HG03354 (cell line): Measurements from ENCODE around the gene SMNDC1.
"Not testable (repeated sequence)": the region's sequence is repeated elsewhere in the genome, so short reads cannot be mapped to it uniquely, and the experiment has no call there.

ENCODE experiments used
- ATAC-seq: cut with Tn5 transposase; IDR thresholded peaks from one replicate; pipeline ENCODE4 v1.9.1; 2021; ENCODE audit warnings: mild to moderate bottlenecking; ENCODE audit not compliant: unreplicated experiment, poor library complexity, severe bottlenecking

Gene SMNDC1

DNA sequence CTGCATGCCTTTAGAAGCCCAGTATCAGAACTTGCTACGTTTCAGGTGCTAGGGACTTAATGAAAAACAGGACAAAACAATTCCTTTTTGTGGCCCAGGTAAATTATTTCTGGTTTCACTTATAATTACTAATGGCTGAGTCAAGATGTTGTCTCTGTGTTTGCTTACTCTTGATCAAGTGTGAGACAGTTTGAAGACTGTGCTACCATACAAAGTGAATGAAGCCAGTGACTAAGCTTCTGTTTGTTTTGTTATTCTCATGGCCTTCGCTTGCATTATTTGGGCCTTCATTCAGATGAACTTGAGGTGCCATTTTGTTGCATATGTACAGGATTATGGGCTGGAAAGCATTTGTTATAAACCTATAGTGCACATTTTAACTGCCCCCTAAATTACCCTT is 17.9 kb downstream of the SMNDC1 start:
- no peak for ATAC-seq

DNA sequence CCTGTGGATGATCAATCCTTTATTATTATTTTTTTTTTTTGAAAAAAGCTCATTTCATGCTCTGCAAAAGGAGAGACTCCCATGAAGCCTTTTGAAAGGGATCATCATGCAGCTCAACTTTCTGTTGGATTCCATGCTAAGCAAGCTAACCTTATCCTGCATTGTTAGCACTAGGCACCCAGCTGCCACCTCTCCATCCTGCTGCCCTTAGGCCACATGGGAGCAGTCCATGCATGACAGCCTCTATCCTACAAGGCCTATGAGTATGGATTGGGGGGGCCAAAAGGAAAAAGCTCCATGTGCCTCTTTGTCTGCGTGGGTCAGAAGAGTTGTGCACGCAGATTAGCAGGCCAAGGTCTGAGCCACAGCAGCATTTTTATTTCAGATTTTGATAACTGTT is 19.2 kb downstream of the SMNDC1 start:
- no peak for ATAC-seq

GRCh38 chr10:110284262-110284661 is 20.5 kb downstream of the SMNDC1 start:
- no peak for ATAC-seq

GRCh38 chr10:110279407-110279986 is 25.2 kb downstream of the SMNDC1 start:
- ATAC-seq: no peak

DNA sequence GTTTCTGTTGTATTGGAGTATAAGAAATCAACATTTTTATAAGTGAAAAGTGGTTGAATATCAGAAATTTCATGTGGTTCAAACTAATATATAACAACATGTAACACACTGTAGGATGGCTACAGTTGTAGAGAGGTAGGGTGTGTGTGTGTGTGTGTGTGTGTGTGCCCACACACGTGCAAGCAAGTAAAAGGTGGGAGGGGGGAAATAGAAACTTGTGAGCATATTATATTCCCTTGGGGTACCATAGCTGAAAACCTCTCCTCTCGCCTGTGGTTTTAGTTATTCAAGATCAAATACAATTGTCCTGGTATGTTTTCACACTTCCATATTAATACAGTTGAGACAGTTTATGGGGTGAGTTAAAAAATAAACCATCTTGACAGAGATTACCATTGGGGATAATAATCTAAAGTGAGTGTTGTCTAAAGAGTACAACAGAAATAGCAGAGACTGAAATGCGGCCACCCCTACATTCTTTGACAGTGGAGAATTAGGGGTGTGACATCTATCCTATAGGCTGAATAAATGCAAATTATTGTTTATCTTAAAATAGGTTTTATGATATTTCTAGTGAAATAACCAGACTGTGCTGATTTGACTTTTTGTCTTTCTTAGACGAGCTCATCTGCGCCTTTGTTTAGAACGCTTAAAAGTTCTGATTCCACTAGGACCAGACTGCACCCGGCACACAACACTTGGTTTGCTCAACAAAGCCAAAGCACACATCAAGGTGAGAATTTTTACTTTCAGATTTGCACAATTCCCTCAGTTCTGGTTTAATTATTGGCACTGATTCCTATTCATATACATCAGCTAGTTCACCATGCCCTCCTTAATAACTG is 25.9 kb downstream of the SMNDC1 start:
- no peak for ATAC-seq

DNA sequence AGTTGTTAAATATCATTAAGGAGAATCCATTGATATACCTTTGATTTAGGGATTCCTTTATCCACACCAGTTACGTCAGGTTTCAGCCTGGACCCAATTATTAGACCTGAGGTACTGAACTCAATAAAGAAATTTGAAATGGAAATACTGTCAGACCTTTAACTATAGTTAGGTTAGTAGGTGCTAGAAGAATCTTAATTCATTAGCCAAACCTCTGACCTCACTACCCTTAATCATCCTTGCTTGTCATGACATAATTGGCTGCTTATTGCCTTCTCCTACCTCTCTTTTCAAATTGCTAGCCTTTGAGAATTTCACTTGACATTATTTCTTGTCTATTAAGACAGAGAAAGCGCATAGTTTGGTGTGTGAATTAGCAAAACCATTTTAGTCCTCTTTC is 27.1 kb downstream of the SMNDC1 start:
- ATAC-seq: no peak

- no peak for ATAC-seq
These were observed 28.1 kb downstream of the SMNDC1 start for GRCh38 chr10:110276603-110277002.

DNA sequence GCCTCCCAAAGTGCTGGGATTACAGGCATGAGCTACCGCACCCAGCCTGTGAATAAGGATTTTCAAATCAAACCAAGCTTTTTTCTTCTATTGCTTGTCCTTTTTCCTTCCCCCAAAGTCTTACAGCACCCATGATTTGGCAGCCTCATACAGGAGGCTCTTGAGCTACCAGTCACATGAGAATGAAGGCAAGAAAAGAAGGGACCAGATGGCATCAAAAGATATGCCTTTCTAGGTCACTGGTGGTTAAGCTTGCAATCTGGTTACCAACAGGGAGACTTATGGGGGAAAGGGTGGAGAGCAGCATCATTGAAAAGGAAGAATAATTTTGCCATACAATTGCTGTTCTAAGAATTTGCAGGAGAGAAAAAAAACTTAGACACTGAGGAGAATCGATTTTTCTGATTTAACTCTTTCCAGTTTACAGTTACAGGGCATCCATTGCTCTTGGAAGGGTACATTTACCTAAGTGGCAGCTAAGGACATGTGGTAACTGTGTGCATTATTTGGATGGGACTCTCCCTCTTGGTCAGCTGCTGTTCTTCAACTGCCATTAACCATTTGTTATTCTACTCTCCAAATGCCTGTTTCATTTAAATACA is 29.5 kb downstream of the SMNDC1 start:
- ATAC-seq: no peak

DNA sequence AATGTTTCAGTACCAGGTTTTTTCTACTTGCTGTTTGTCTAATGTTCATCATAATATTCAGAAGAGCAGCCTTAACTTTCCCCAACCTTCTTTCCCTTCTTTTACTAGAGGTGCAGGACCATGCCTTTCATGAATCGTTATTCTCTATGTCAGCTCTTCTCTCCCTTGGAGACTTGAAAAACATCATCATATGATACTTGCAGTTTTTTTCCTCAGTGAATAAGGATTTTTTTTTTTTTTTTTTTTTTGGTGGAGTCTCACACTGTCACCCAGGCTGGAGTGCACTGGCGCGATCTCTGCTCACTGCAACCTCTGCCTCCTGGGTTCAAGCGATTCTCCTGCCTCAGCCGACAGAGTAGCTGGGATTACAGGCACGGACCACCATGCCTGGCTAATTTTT is 30.1 kb downstream of the SMNDC1 start:
- no peak for ATAC-seq

GRCh38 chr10:110274072-110274627 is 30.6 kb downstream of the SMNDC1 start:
- ATAC-seq: no peak

DNA sequence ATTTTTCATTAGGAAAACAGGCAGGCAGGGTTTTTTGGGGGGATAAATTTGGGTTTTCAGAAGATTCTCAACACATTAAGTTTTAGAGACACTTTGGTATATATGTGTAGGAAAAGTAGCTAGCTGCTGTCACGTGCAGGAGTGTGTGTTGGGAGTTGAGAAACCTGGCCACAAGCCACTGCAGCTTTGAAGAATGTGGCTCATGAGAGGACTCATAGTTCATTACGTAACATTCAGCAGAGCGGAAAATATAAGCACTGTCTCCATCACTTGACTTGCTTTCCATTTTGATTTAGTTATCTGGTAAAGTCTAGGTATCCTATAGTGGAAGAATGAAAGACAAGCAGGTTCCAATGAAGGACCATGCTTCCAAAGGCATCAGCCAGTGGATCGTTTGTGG is 31.2 kb downstream of the SMNDC1 start:
- peak; percentile 51 for ATAC-seq

DNA sequence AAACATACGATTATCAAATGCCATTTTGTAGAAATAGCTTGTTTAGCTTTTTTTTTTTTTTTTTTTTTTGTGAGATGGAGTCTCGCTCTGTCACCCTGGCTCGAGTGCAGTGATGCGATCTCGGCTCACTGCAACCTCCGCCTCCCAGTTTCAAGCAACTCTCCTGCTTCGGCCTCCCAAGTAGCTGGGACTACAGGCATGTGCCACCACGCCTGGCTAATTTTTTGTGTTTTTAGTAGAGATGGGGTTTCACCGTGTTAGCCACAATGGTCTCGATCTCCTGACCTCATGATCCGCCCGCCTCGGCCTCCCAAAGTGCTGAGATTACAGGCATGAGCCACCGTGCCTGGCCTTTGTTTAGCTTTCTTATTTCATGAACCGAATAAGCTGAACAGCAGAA is 31.7 kb downstream of the SMNDC1 start:
- ATAC-seq: not testable (repeated sequence)

DNA sequence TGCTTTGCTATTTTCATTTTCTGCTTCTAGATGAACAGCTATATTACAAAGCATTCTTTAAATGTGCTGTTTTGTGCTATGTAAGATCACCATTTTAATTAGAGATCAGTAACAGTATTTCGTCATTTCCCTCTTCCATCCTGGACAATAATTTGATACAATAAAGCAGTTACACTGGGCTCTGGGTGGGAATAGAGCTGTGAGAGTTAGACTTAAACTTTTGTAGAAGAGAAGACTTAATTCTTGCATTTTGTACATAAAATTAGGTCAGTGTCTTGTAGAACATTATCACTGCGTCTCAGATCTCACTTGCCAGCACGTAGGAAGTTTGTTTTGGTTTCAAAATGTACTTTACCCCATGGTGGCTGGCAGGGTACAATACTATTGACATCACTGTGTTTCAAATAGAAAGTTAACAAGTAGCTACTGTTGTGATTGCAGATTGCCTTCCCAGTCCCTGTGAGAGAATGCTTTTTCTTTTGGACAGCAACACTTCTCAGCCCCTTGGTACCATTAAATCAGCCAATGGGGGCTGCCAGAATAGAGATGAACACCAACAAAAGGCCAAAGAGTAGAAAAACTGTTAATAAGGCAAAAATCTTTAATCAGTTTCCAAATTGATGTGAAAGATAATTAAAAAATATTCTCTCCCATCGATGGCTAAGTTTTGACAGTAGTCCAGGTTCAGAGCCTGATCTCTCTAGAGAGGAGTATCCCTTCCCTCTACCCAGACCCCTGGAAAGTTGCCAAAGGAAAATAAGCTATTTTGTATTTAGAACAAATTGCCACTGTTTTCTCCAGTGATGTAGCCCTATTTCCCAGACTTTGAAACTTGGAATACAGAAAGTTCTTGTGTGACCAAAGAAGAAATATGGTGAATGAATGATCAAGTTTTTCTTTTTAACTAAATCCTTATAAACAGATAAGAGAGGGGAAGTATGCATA is 35.1 kb downstream of the SMNDC1 start:
- peak; percentile 60 for ATAC-seq

DNA sequence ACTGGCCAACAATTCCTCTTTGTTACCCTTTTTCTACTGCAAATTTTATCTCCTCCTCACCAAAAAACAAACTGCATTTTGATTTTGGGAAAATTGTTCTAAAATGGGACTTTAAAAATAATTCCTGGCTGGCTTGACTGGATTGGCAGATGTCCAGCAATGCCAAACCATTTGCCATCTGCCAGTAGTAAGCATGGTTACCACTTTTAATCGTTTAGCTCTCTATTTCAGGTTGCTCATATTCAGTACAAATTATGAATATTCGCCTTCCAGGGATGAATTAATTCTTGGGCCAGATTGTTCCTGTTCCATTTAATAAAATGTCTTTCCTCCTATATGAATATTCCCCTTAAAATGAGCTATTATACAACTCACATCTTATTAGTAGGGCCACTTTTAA is 35.7 kb downstream of the SMNDC1 start:
- no peak for ATAC-seq

DNA sequence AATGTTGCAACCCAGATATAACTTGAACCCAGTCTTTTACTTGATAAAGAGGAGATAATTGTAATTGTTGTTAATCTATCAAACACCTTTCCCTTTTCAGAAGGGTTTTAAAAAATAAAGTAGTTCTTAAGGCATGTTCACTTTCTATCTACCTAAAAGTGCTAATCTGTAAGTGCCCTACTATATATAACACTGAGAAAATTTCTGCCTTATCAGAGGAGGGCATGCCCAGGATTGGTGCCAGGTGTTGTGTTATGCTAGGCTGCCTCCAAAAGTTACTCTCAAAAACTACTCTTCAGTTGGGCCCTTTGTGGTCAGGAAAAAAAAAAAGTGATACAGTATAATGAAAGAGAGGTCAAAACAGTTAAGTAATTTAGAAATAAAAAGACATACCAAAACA is 36.3 kb downstream of the SMNDC1 start:
- peak; percentile 42 for ATAC-seq

- ATAC-seq: no peak
These were observed 37.4 kb downstream of the SMNDC1 start for GRCh38 chr10:110267276-110267675.

DNA sequence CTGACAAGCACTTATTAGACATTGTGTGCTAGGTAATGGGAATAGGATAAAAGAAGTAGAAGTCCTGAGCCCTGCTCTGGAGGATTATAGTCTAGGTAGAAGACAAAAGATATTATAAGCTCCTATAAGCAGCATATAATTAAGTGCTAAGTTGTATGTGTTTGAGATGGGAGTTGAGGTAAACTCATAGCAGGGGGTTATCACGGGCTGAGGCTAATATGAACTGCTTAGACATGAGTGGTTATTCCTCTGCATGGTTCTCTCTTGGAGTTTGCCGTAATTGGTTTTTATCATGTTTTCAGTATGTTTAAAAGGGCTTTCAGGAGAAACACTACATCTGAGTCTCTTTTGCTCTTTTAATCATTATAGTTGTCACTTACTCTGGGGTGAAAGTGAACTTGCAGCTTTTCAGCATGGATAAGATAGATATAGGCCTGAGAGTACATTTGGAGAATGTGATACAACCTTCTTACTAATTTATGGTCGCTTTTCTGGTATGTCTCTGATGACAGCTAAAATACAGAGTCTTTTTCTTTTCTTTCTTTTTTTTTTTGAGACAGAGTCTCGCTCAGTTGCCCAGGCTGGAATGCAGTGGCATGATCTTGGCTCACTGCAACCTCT is 39.0 kb downstream of the SMNDC1 start:
- ATAC-seq: no peak

DNA sequence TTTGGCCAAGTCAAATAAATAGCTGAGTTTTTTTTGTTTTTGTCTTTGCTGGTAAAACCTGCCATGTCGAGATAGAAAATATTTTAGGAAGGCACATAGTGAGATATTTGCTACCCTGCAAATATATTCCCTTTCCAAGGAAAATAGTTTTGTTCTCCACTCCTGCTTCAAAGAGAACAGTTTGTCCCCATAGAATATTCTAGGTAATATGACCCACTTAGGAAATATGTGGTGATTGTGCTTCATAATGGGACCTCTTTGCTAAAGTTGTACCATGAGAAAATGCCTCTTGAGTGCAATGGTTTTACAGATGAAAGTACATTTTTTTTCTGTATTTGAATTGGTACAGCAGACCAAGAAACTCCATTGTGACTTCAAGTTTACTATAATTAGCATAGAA is 41.6 kb downstream of the SMNDC1 start:
- no peak for ATAC-seq

DNA sequence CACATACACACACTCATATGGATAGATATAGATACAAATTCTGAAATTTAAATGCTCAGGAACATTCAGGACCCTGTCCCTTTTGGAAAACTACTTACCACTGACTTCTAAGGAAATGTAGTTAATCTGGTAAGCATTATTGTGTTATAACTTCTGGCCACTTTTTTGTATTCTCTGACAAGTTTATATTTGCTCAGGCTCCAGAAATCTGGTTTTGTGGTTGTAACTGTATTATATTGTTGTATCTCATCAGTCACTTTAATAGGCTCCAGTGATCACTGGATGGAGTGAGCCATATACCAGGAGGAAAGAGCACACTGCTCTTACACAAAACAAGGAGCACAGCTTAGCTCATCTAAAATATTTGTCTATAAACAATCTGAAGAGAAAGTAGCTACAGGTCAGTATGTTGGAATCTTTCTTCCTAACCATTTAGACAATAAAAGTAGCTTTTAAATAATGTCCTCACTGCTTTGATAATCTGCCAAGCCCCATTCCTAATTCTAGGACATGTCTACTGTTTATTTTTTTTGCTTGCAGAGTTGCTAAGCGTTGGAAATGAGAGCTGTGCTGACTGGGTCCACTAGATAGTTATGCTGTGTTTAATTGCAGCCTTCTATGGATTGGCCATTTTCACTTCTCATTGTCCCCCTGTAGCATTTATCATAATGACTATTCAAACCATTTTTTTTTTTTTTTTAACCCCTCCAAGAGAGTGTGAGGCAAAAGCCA is 43.8 kb downstream of the SMNDC1 start:
- no peak for ATAC-seq
